ENCODE data around the gene ENPP4.
"Not testable (repeated sequence)": the region's sequence is repeated elsewhere in the genome, so short reads cannot be mapped to it uniquely, and the experiment has no call there.

The ENPP4 gene

GRCh38 chr6:46134216-46134615 is 4.4 kb downstream of the ENPP4 start:
- no peak for TF ChIP-seq CTCF (conservative IDR thresholded peaks at IDR 0.05; ENCODE audit: low read length)
- no peak for DNase-seq (ENCODE audit: low read depth)
- no peak overlapping the region for H3K4me3 ChIP-seq (ENCODE audit: low read length)

- no peak for DNase-seq (ENCODE audit: low read depth)
Measured at GRCh38 chr6:46135176-46135575, 5.4 kb downstream of the ENPP4 start.

DNA sequence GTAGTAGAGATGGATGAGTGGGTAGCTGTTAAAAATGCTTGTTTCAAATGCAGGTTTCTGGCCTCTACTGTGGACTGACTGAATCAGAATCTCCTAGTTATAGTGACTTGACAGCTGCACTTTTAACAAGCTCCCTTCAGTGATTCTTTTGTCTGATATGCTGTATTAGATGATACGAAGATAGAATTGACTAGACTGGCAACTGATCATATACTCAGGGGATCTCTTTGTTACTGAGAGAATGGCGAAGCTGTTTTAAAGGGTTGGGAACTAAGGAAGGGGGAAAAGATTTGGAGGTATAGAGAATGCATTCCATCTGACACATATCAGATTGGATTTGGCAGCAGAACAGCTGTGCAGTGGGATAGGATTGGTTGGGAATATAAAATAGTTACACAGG is 7.0 kb downstream of the ENPP4 start:
- no peak overlapping the region for H3K4me3 ChIP-seq (ENCODE audit: low read length)
- no peak for TF ChIP-seq CTCF (conservative IDR thresholded peaks at IDR 0.05; ENCODE audit: low read length)
- no peak for DNase-seq (ENCODE audit: low read depth)

More at GRCh38 chr6:46135176-46135575, 5.4 kb downstream of the ENPP4 start:
- no peak for TF ChIP-seq CTCF (conservative IDR thresholded peaks at IDR 0.05; ENCODE audit: low read length)
- no peak overlapping the region for H3K4me3 ChIP-seq (ENCODE audit: low read length)

DNA sequence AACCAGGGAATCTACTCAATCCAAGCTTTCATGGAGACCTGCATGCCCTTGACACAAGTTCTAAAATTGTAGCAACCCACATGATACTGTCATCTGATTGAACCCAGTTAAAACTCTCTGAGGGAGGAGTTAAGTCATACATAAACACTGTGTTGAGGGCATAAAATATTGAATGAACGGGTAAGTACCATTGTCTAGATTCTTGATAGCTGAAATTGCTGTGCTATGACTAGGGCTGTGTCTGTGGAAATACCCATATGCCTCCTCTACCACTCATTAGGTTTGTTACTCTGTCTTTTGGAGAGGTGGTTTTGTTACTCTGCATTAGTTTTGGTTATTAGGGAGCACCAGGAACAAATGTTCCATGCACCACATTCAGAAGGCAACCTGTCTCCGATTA is 7.6 kb downstream of the ENPP4 start:
- no peak for TF ChIP-seq CTCF (conservative IDR thresholded peaks at IDR 0.05; ENCODE audit: low read length)
- H3K4me3 ChIP-seq (ENCODE audit: low read length), result no peak overlapping the region
- no peak for DNase-seq (ENCODE audit: low read depth)

DNA sequence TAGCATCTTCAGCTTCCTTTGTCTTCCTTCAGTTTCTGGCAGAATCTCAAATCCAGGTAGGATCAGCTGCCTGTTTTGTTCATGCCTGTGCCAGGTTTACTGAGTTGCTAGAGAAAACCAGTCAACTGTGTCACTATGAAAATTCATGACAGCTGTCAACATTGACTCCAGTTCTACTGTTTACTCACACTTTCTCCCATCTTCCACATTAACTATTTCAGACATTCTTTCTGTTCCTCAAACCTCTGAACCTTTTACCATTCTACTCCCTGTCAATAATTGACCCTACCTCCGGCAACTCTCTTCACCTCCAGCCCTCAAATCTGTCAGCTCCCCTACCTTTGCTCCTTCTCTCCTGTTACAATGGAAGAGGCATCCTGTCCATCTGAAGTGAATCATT is 8.5 kb downstream of the ENPP4 start:
- H3K4me3 ChIP-seq (ENCODE audit: low read length), result no peak overlapping the region
- no peak for TF ChIP-seq CTCF (conservative IDR thresholded peaks at IDR 0.05; ENCODE audit: low read length)
- DNase-seq (ENCODE audit: low read depth), result no peak

DNA sequence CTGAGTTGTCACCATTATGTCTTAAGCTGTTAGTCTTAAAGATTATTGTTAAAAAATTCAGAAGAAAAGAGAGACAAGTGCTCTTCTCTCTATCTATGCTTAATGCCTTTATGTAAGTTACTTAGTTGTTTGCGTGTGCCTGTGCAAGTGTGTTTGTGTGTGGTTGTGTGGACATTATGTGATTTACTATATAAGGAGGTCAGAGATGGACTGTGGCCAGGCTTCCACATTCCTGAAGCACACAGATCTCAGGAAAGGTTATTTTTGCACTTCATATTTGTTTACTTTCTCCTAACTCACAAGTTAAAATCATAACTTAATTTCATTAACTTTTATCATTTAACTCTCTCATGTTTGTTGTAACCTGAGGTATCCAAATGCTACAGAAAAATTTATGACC is 14.5 kb downstream of the ENPP4 start:
- no peak overlapping the region for H3K4me3 ChIP-seq (ENCODE audit: low read length)
- no peak for TF ChIP-seq CTCF (conservative IDR thresholded peaks at IDR 0.05; ENCODE audit: low read length)
- DNase-seq (ENCODE audit: low read depth), result no peak

DNA sequence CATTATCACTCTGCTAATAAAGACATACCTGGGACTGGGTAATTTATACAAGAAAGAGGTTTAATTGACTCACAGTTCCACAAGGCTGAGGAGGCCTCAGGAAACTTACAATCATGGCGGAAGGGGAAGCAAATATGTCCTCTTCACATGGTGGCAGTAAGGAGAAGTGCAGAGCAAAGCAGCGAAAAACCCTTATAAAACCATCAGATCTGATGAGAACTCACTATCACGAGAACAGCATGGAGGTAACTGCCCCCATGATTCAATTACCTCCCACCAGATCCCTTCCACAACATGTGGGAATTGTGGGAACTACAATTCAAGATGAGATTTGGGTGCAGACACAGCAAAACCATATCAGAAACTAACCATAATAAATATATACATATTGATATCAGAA is 19.3 kb downstream of the ENPP4 start:
- DNase-seq (ENCODE audit: low read depth), result not testable (repeated sequence)

DNA sequence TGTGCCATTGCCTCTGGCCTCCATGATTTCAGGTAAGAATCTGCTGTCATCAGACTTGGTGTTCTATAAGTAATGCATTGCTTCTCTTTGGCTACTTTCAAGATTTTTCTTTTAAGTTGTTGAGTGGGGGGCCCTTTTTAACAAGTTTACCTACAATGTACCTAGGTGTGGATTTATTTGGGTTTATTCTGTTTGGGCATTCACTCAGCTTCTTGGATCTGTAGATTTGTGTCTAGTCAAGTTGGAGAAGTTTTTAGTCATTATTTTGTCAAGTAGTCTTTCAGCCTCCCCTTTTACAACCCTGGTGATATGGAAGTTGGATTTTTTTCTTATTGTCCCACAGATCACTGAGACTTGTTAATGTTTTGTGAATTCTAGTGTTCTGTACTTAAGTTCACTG is 26.9 kb downstream of the ENPP4 start:
- H3K4me3 ChIP-seq (ENCODE audit: low read length), result no peak overlapping the region
- no peak for TF ChIP-seq CTCF (conservative IDR thresholded peaks at IDR 0.05; ENCODE audit: low read length)
- DNase-seq (ENCODE audit: low read depth), result no peak

More for the DNA sequence above, 19.3 kb downstream of the ENPP4 start:
- not testable (repeated sequence) for H3K4me3 ChIP-seq (ENCODE audit: low read length)

All from AG10803 (cell line).